HG02678 (cell line): ENCODE measurements around the gene ITIH2.
"Not testable (repeated sequence)": the region's sequence is repeated elsewhere in the genome, so short reads cannot be mapped to it uniquely, and the experiment has no call there.

Experiments used
- ATAC-seq: cut with Tn5 transposase; IDR thresholded peaks from one replicate; pipeline ENCODE4 v1.9.1; 2021; ENCODE audit warnings: mild to moderate bottlenecking, moderate library complexity; ENCODE audit not compliant: unreplicated experiment

ITIH2 gene

GRCh38 chr10:7696545-7696944 is 6.6 kb upstream of the ITIH2 start:
- ATAC-seq, result no peak

GRCh38 chr10:7697426-7697825 is 5.7 kb upstream of the ITIH2 start:
- no peak for ATAC-seq

- ATAC-seq, result no peak
Observed at GRCh38 chr10:7700577-7701125, 2.5 kb upstream of the ITIH2 start.

GRCh38 chr10:7701158-7701742 is 1.9 kb upstream of the ITIH2 start:
- ATAC-seq, result no peak

GRCh38 chr10:7702288-7702812 is 766 bp upstream of the ITIH2 start:
- ATAC-seq, result no peak

GRCh38 chr10:7704071-7705016 is 1.2 kb downstream of the ITIH2 start:
- ATAC-seq, result no peak

- no peak for ATAC-seq
Observed at GRCh38 chr10:7705341-7705740, 2.2 kb downstream of the ITIH2 start.

GRCh38 chr10:7706534-7707073 is 3.5 kb downstream of the ITIH2 start:
- ATAC-seq, result no peak

- no peak for ATAC-seq
Observed at GRCh38 chr10:7707102-7707501, 4.0 kb downstream of the ITIH2 start.

GRCh38 chr10:7707858-7708622 is 4.9 kb downstream of the ITIH2 start:
- no peak for ATAC-seq

GRCh38 chr10:7708832-7709231 is 5.7 kb downstream of the ITIH2 start:
- ATAC-seq, result no peak

- no peak for ATAC-seq
Observed at GRCh38 chr10:7710446-7710845, 7.3 kb downstream of the ITIH2 start.

- not testable (repeated sequence) for ATAC-seq
Observed at GRCh38 chr10:7711075-7711474, 8.0 kb downstream of the ITIH2 start.

- ATAC-seq, result no peak
Observed at GRCh38 chr10:7715515-7715914, 12.4 kb downstream of the ITIH2 start.

- ATAC-seq, result no peak
Observed at GRCh38 chr10:7717767-7718166, 14.7 kb downstream of the ITIH2 start.

GRCh38 chr10:7718685-7719084 is 15.6 kb downstream of the ITIH2 start:
- ATAC-seq, result no peak

GRCh38 chr10:7720478-7720877 is 17.4 kb downstream of the ITIH2 start:
- no peak for ATAC-seq

- ATAC-seq, result no peak
Observed at GRCh38 chr10:7722927-7723529, 19.9 kb downstream of the ITIH2 start.

GRCh38 chr10:7734821-7735220 is 31.7 kb downstream of the ITIH2 start:
- no peak for ATAC-seq
